Stimulated activated CD8-positive, alpha-beta memory T cell treated with anti-CD3 and anti-CD28 coated beads, Interleukin-4, amount 100 ng/mL, for 24 hours (primary cell): Measurements from ENCODE around the gene ATPAF2.

Source experiments
- DNase-seq: peaks from one replicate; pipeline ENCODE4 v3.0.0-alpha.2; 2020; ENCODE audit warnings: low read depth

Gene ATPAF2

DNA sequence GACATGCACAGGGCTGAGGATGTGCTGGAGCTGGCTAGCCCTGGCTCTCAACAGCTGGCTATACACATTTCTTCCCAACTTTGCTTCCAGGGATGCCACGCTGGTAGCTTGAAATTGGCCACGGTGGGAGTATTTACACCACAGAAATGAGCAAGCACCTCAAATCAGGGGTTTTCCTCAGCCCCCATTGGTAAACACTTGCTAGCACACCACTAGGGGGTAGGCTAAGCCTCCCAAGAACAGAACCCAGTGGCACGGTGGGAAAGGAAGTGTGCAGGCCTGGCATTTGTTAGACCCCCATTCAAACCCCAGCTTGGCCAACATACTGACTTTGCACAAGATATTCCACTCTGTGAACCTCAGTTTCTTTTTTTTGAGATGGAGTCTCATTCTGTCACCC is 53.4 kb downstream of the ATPAF2 start:
- DNase-seq = no peak

GRCh38 chr17:17985153-17985552 is 53.8 kb downstream of the ATPAF2 start:
- DNase-seq = no peak

- no peak for DNase-seq
Observed at GRCh38 chr17:17983776-17984175, 55.2 kb downstream of the ATPAF2 start.

DNA sequence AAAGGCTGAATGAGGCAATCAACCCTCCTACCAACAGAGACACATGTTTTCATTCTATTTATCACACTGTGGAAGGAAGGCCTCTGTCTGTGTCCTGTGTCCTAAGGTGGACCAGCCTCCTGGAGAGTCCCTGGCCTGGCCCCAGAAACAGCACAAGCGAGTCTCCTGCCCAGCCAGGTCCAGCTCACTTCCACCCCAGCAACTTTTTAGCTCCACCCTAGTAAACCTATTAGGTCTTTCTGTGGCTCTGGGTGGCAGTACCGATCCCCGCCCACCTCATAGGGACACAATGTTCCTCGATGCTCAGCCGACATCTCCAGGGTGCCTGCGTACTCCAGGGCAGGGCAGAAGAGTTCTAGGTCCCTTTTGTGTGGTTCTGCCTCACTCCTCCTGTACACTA is 55.6 kb downstream of the ATPAF2 start:
- no peak for DNase-seq

DNA sequence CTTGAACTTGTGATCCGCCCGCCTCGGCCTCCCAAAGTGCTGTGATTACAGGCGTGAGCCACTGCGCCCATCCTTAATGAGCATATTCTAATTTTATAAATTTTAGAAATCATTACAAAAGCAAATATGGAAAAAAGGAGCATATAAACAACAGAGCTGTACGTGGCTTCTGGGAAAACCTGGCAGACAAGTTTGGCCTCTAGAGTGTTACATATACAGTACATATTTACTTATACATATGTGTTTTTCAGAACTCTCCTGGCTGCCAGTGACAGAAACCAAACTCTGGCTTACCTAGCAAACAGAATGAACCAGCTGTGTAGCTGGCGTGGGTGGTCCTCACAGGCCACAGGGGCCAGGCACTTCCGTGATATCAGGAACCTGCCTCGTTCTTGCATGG is 56.2 kb downstream of the ATPAF2 start:
- DNase-seq = no peak

GRCh38 chr17:17981330-17981729 is 57.6 kb downstream of the ATPAF2 start:
- no peak for DNase-seq

DNA sequence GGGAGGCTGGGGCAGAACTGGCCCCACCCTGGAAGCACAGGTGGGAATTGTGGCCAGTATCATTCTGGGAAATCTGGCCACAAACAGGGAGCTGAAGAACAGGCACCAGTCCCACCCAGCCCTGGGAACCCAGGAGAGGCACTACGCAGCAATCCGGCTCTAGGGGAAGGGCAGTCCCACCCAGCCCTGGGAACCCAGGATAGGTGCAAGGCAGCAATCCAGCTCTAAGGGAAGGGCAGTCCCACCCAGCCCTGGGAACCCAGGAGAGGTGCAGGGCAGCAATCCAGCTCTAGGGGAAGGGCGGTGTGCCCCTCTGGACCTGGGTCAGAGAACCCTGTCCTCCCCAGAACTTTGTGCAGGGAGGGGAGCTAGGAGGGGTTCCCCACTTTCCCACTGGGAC is 59.2 kb downstream of the ATPAF2 start:
- DNase-seq = no peak

- no peak for DNase-seq
Observed at GRCh38 chr17:17978481-17979424, 60.2 kb downstream of the ATPAF2 start.

- no peak for DNase-seq
Observed at GRCh38 chr17:17976931-17977570, 61.9 kb downstream of the ATPAF2 start.

DNA sequence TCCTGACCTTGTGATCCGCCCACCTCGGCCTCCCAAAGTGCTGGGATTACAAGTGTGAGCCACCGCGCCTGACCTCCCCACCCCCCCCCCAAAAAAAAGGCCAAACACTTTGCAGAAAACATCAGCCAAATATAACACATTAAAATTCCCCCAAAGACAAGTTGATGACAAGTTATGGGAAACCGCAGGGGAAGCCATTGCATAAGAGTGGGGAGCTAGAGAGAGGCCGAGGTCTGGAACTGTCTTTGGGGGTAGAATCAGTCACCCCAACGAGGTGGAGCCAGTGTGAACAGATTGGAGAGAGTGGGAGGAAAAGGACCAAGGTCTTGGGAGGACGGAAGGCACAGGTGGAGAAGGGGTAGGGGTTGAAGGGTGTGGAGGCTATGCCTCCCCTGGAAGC is 63.5 kb downstream of the ATPAF2 start:
- no peak for DNase-seq

DNA sequence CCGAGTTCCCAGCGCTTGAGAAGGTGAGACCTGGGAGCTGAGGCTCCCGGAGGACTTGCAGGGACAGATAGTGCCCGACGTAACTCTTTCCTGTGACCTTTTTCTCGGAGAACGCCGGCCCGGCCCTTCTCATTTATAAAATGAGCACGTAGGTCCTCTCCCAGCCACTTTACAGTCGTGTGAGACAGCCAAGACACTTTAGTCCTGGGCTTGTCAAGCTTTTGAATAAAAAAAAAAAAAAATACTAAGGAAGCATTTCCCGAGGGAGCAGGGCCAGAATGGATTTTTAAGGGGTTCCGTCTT is 66.1 kb downstream of the ATPAF2 start:
- no peak for DNase-seq

GRCh38 chr17:17972126-17972951 is 66.6 kb downstream of the ATPAF2 start, which contains the start of the genes DRC3 and TOM1L2:
TSS of gene DRC3 (plus strand) at chr17:17972862. CDS start at chr17:17977599, 4,737 bp downstream.
TSS of gene TOM1L2 (minus strand) at chr17:17972400. CDS start at chr17:17972313, 87 bp downstream.
- DNase-seq = peak; percentile 100

DNA sequence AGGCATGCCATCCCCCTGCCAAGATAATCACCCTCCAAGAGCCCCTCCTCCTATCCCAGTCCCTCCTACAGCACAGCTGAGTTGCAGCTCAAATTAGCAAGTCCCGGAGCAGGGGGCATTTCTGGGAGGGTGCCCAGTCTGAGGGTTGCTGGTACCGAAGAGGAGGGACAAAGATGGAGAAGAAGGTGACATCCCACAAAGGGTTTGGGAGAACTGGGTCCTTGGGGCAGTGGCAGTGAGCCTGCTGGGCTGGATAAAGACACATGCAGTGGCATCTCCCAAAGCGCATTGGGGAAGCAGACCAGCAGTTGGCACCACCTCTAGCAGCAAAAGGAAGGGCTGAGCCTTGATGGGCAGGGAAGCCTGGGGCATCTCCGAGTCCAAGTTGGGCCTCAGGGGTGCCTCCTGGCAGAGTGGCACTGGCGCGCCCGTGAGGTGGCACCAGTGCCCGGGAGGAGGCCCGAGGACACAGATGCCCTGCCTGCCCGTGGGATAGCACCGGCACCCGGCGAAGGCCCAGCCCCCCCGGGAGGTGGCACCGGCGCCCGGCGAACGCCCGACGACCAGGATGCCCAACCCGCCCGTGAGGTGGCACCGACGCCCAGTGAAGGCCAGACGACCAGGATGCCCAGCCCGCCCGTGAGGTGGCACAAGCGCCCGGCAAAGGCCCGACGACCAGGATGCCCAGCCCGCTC is 67.4 kb downstream of the ATPAF2 start:
- no peak for DNase-seq

GRCh38 chr17:17970699-17971430 is 68.1 kb downstream of the ATPAF2 start:
- DNase-seq = no peak
